Neuronal stem cell (in vitro differentiated cells): ENCODE results near the gene GRM7.

ENCODE experiments used
- DNase-seq: peaks from one replicate; pipeline ENCODE4 v3.0.0-alpha.2; 2013; ENCODE audit warnings: low spot score
- H2AFZ ChIP-seq: one replicate; pipeline ENCODE4 v1.6.1; 2013; ENCODE audit warnings: mild to moderate bottlenecking, low read length, inconsistent platforms
- H2AK5ac ChIP-seq: 2 replicates; pipeline ENCODE4 v1.6.1; 2013; ENCODE audit warnings: low read depth, mild to moderate bottlenecking, inconsistent platforms, low read length, moderate library complexity, mixed read lengths
- H2BK120ac ChIP-seq: 2 replicates; pipeline ENCODE4 v1.6.1; 2013; ENCODE audit warnings: low read depth, mild to moderate bottlenecking, inconsistent platforms, low read length, moderate library complexity, mixed read lengths
- H2BK12ac ChIP-seq: one replicate; pipeline ENCODE4 v1.6.1; 2013; ENCODE audit warnings: low read length, inconsistent platforms
- H2BK15ac ChIP-seq: 2 replicates; pipeline ENCODE4 v1.6.1; 2013; ENCODE audit warnings: mild to moderate bottlenecking, low read length, inconsistent platforms, mixed read lengths
- H2BK5ac ChIP-seq: one replicate; pipeline ENCODE4 v1.6.1; 2013; ENCODE audit warnings: inconsistent platforms, mild to moderate bottlenecking, low read length, moderate library complexity
- H3K14ac ChIP-seq: one replicate; pipeline ENCODE4 v1.6.1; 2013; ENCODE audit warnings: low read length, inconsistent platforms
- H3K18ac ChIP-seq: 2 replicates; pipeline ENCODE4 v1.6.1; 2013; ENCODE audit warnings: low read length, inconsistent platforms
- H3K23ac ChIP-seq: 2 replicates; pipeline ENCODE4 v1.6.1; 2013; ENCODE audit warnings: low read depth, mild to moderate bottlenecking, mixed read lengths, low read length, inconsistent platforms; ENCODE audit not compliant: poor library complexity
- H3K27ac ChIP-seq: replicated peaks from 3 replicates; pipeline ENCODE4 v1.5.1; 2013; ENCODE audit warnings: low read length, inconsistent platforms
- H3K27me3 ChIP-seq, 3 experiments: 2 replicates each; pipeline ENCODE4 v1.6.1; 2013; ENCODE audit warnings: low read length in 3 of 3, mild to moderate bottlenecking in 2 of 3, inconsistent platforms in 1 of 3, low read depth in 1 of 3, mixed read lengths in 1 of 3, moderate library complexity in 1 of 3; ENCODE audit not compliant: control insufficient read depth in 3 of 3, insufficient read depth in 3 of 3
- H3K36me3 ChIP-seq, 2 donors: replicated peaks in 1 of 2; 2 replicates each; pipeline ENCODE4 v1.6.1; 2013; ENCODE audit warnings: low read length in 2 of 2; ENCODE audit not compliant: control insufficient read depth in 2 of 2, insufficient read depth in 2 of 2
- H3K4ac ChIP-seq: 2 replicates; pipeline ENCODE4 v1.6.1; 2013; ENCODE audit warnings: inconsistent platforms, mild to moderate bottlenecking, low read length, moderate library complexity
- H3K4me1 ChIP-seq, 2 donors: 1 replicate in 1 of 2; 2 replicates in 1 of 2; pipeline ENCODE4 v1.6.1; 2013; ENCODE audit warnings: low read length in 2 of 2, low read depth in 1 of 2; ENCODE audit not compliant: control insufficient read depth in 2 of 2, insufficient read depth in 1 of 2
- H3K4me2 ChIP-seq: one replicate; pipeline ENCODE4 v1.6.1; 2013; ENCODE audit warnings: mild to moderate bottlenecking, low read length, inconsistent platforms; ENCODE audit not compliant: insufficient read depth, poor library complexity, severe bottlenecking
- H3K4me3 ChIP-seq, 2 donors: 2 replicates each; pipeline ENCODE4 v1.5.1; 2013; ENCODE audit warnings: low read length in 2 of 2, mild to moderate bottlenecking in 2 of 2, inconsistent platforms in 1 of 2, moderate library complexity in 1 of 2
- H3K79me1 ChIP-seq: one replicate; pipeline ENCODE4 v1.6.1; 2013; ENCODE audit warnings: low read depth, mild to moderate bottlenecking, inconsistent platforms, low read length, moderate library complexity
- H3K9ac ChIP-seq: one replicate; pipeline ENCODE4 v1.6.1; 2013; ENCODE audit warnings: mild to moderate bottlenecking, low read depth, low read length, inconsistent platforms; ENCODE audit not compliant: poor library complexity
- H3K9me3 ChIP-seq, 2 donors: replicated peaks in 1 of 2; 2 replicates each; pipeline versions ENCODE3 to v1.6.1; 2013; ENCODE audit warnings: low read length in 2 of 2, mild to moderate bottlenecking in 2 of 2, inconsistent platforms in 1 of 2, low read depth in 1 of 2, mixed read lengths in 1 of 2, moderate library complexity in 1 of 2; ENCODE audit not compliant: control insufficient read depth in 2 of 2, insufficient read depth in 1 of 2
- H4K8ac ChIP-seq: one replicate; pipeline ENCODE4 v1.6.1; 2013; ENCODE audit warnings: low read depth, mild to moderate bottlenecking, inconsistent platforms, low read length, moderate library complexity
- H4K91ac ChIP-seq: one replicate; pipeline ENCODE4 v1.6.1; 2013; ENCODE audit warnings: low read length, low read depth, mild to moderate bottlenecking, inconsistent platforms; ENCODE audit not compliant: poor library complexity
- WGBS, 2 donors: extraction: QIAGEN DNeasy Blood & Tissue Kit; methylation state at CpG; one replicate each; pipeline ENCODE4 v1.1.7; 2013; ENCODE audit warnings: missing lambda C conversion rate in 2 of 2, mixed read lengths in 1 of 2; ENCODE audit not compliant: insufficient read length in 2 of 2, insufficient replicate concordance in 1 of 2; ENCODE audit errors: extremely low coverage in 2 of 2; 5-methylcytosine and 5-hydroxymethylcytosine counted together

Gene GRM7

DNA sequence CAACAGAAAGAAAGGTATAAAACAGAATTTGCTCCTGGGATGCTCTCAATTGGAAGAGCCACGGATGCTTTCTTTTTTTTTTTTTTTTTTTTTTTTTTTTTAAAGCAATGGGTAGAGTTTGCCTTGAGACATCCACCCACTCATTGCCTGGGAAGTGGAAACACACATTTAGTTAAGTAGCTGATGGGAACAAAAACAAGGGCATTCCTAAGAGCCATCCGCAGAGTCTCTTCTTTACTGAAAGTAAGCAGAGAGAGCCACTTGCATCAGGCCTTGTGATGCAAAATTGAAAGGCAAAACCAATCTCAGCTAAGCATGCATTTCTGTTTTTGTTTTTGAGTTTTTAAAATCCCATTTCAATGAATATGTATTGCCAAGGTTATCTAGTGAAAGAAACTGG lies 852.8 kb downstream of the GRM7 start:
- no peaks in the 10 kb centered on the region for H3K79me1 ChIP-seq
- no peak overlapping the region for H2BK120ac ChIP-seq
- no peak overlapping the region for H3K18ac ChIP-seq
- no peak overlapping the region for H3K4me3 ChIP-seq
- no peak overlapping the region for H3K9ac ChIP-seq
- DNase-seq, result no peak
- H2BK5ac ChIP-seq, result no peak overlapping the region
- no CpG with 5 or more reads among the region's 2 CpGs for WGBS, 2 donors
- H2BK15ac ChIP-seq, result no peak overlapping the region
- H3K4ac ChIP-seq, result no peak overlapping the region
- no peak overlapping the region for H2BK12ac ChIP-seq
- no peak overlapping the region for H3K4me2 ChIP-seq
- no peaks in the 10 kb centered on the region for H3K36me3 ChIP-seq
- no peak overlapping the region for H4K91ac ChIP-seq
- no peak overlapping the region for H3K14ac ChIP-seq
- peaks cover 0 to 3% of the 10 kb centered on the region in 2 donors for H3K4me1 ChIP-seq
- no peak overlapping the region for H2AFZ ChIP-seq
- no peak overlapping the region for H3K27ac ChIP-seq
- no peaks in the 10 kb centered on the region for H3K9me3 ChIP-seq
- H3K27me3 ChIP-seq, result no peaks in the 10 kb centered on the region
- no peak overlapping the region for H3K23ac ChIP-seq
- H4K8ac ChIP-seq, result no peak overlapping the region
- H2AK5ac ChIP-seq, result no peak overlapping the region

GRCh38 chr3:7720649-7721297 lies 859.9 kb downstream of the GRM7 start:
- Histone ChIP-seq H4K91ac (no peak overlapping the region), H3K4ac (no peak overlapping the region)
- WGBS, 2 donors, result no CpG with 5 or more reads among the region's 1 CpG

DNA sequence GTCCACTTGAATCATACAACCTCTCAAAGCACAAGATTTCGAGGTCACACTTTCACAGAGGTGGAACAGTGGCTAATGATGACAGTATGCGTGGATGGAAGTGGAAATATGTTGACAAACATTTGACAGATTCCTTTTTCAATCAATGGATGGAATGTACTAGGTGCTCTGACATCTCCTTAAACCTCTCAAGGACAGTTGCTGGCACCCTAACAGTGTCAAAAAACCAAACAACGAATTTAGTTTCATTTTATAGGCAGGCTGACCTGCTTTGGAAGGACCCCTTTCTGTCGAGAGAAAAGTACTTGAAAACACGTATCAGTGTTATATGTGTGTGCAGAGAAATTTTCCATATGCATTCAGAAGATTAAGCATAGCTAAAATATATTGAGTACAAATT lies 861.0 kb downstream of the GRM7 start:
- H3K14ac ChIP-seq, result no peak overlapping the region
- H3K4me3 ChIP-seq, result no peak overlapping the region
- no peaks in the 10 kb centered on the region for H3K36me3 ChIP-seq
- no peak overlapping the region for H2BK120ac ChIP-seq
- no peak for DNase-seq
- no peak overlapping the region for H2BK5ac ChIP-seq
- no peaks in the 10 kb centered on the region for H3K79me1 ChIP-seq
- no CpG with 5 or more reads among the region's 5 CpGs for WGBS, 2 donors
- H3K23ac ChIP-seq, result no peak overlapping the region
- H3K4me2 ChIP-seq, result no peak overlapping the region
- H4K91ac ChIP-seq, result no peak overlapping the region
- no peak overlapping the region for H3K18ac ChIP-seq
- H3K27me3 ChIP-seq, result no peaks in the 10 kb centered on the region
- H3K9me3 ChIP-seq, result no peaks in the 10 kb centered on the region
- no peak overlapping the region for H4K8ac ChIP-seq
- no peaks in the 10 kb centered on the region for H3K4me1 ChIP-seq
- H3K9ac ChIP-seq, result no peak overlapping the region
- H3K27ac ChIP-seq, result no peak overlapping the region
- no peak overlapping the region for H3K4ac ChIP-seq
- no peak overlapping the region for H2BK12ac ChIP-seq
- no peak overlapping the region for H2BK15ac ChIP-seq
- H2AK5ac ChIP-seq, result no peak overlapping the region
- H2AFZ ChIP-seq, result no peak overlapping the region

More at GRCh38 chr3:7720649-7721297, 859.9 kb downstream of the GRM7 start:
- no peak overlapping the region for H3K4me2 ChIP-seq
- no peak overlapping the region for H3K9ac ChIP-seq
- no peaks in the 10 kb centered on the region for H3K36me3 ChIP-seq
- no peak overlapping the region for H2BK5ac ChIP-seq
- H3K23ac ChIP-seq, result no peak overlapping the region
- H3K27ac ChIP-seq, result no peak overlapping the region
- DNase-seq, result no peak
- no peak overlapping the region for H2AFZ ChIP-seq
- no peak overlapping the region for H2BK120ac ChIP-seq
- H3K4me3 ChIP-seq, result no peak overlapping the region
- no peaks in the 10 kb centered on the region for H3K4me1 ChIP-seq
- H3K14ac ChIP-seq, result no peak overlapping the region
- no peak overlapping the region for H2BK15ac ChIP-seq
- no peaks in the 10 kb centered on the region for H3K9me3 ChIP-seq
- no peaks in the 10 kb centered on the region for H3K27me3 ChIP-seq
- H2AK5ac ChIP-seq, result no peak overlapping the region
- no peak overlapping the region for H2BK12ac ChIP-seq
- H3K18ac ChIP-seq, result no peak overlapping the region
- H3K79me1 ChIP-seq, result no peaks in the 10 kb centered on the region
- no peak overlapping the region for H4K8ac ChIP-seq

- Histone ChIP-seq H3K4ac (no peak overlapping the region), H2BK120ac (no peak overlapping the region), H2AK5ac (no peak overlapping the region), H4K8ac (no peak overlapping the region), H2BK15ac (no peak overlapping the region), H3K9me3 (no peaks in the 10 kb centered on the region), H3K27me3 (no peaks in the 10 kb centered on the region), H3K4me1 (peaks cover 0 to 2% of the 10 kb centered on the region in 2 donors), H3K4me3 (no peak overlapping the region), H3K23ac (no peak overlapping the region), H3K4me2 (no peak overlapping the region), H3K18ac (no peak overlapping the region), H3K79me1 (no peaks in the 10 kb centered on the region), H2BK5ac (no peak overlapping the region), H3K9ac (no peak overlapping the region), H2BK12ac (no peak overlapping the region), H2AFZ (no peak overlapping the region), H3K14ac (no peak overlapping the region), H3K27ac (no peak overlapping the region), H3K36me3 (no peaks in the 10 kb centered on the region), H4K91ac (no peak overlapping the region)
- no peak for DNase-seq
- WGBS, 2 donors, result no CpG with 5 or more reads among the region's 7 CpGs
Observed at GRCh38 chr3:7728566-7729519, 867.9 kb downstream of the GRM7 start.
